ENCODE results near the gene CCDC170.
"Not testable (repeated sequence)": the region's sequence is repeated elsewhere in the genome, so short reads cannot be mapped to it uniquely, and the experiment has no call there.

Gene CCDC170

DNA sequence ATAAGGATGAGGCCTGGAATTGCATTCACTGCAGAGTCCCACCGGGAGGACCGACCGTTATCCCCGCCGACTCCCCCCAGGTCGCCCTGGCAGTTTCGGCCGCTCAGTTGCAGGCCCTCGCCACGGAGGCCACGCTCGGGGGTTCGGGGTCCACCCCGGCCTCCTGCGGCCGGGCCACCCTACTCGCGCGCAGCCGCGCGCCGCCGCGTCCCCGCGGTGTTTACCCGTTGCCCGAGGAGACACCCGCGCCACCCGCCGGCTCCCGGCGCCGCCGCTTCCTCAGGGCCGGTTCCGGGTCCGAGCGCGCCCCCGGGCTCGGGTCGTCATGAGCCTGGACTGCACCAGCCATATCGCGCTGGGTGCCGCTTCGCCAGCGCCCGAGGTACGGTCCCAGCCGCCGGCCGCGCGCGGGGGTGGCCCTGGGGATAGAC, at the start of gene CCDC170:
CCDC170 (plus strand) TSS at position 214 of the 431 bp plus-strand sequence; CDS start at position 326, 112 bp downstream.
- no peak for DNase-seq (ENCODE audit: low read depth)

- DNase-seq (ENCODE audit: low read depth): no peak
Observed at GRCh38 chr6:151445482-151445881, 48.3 kb upstream of the CCDC170 start.

GRCh38 chr6:151447237-151447636, 46.6 kb upstream of the CCDC170 start:
- DNase-seq (ENCODE audit: low read depth): no peak

- DNase-seq (ENCODE audit: low read depth): no peak
Observed at GRCh38 chr6:151448623-151449022, 45.2 kb upstream of the CCDC170 start.

DNA sequence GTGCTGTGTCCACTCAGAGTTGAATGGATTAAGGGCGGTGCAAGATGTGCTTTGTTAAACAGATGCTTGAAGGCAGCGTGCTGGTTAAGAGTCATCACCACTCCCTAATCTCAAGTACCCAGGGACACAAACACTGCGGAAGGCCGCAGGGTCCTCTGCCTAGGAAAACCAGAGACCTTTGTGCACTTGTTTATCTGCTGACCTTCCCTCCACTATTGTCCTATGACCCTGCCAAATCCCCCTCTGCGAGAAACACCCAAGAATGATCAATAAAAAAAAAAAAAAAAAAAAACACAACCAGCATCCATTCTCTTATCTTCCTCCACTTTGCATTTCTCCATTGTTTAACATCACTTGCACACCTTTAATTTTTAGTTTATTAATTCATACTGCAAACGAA, 42.9 kb upstream of the CCDC170 start:
- DNase-seq (ENCODE audit: low read depth): not testable (repeated sequence)

- DNase-seq (ENCODE audit: low read depth): no peak
Observed at GRCh38 chr6:151451417-151451949, 42.3 kb upstream of the CCDC170 start.

- DNase-seq (ENCODE audit: low read depth): peak; percentile 99
Observed at GRCh38 chr6:151451950-151452749, 41.7 kb upstream of the CCDC170 start, which contains the start of gene RMND1. RMND1 (minus strand) TSS chr6:151452126; CDS start chr6:151445811, 6,315 bp downstream.

GRCh38 chr6:151452750-151453427, 40.9 kb upstream of the CCDC170 start:
- DNase-seq (ENCODE audit: low read depth): no peak

GRCh38 chr6:151455751-151456398, 37.9 kb upstream of the CCDC170 start:
- DNase-seq (ENCODE audit: low read depth): not testable (repeated sequence)

GRCh38 chr6:151461673-151462072, 32.1 kb upstream of the CCDC170 start:
- no peak for DNase-seq (ENCODE audit: low read depth)

GRCh38 chr6:151464702-151465101, 29.1 kb upstream of the CCDC170 start:
- DNase-seq (ENCODE audit: low read depth): no peak

GRCh38 chr6:151475653-151476523, 17.9 kb upstream of the CCDC170 start:
- DNase-seq (ENCODE audit: low read depth): no peak

- no peak for DNase-seq (ENCODE audit: low read depth)
Observed at GRCh38 chr6:151477726-151478125, 16.1 kb upstream of the CCDC170 start.

- no peak for DNase-seq (ENCODE audit: low read depth)
Observed at GRCh38 chr6:151478670-151479069, 15.1 kb upstream of the CCDC170 start.

GRCh38 chr6:151481786-151482185, 12.0 kb upstream of the CCDC170 start:
- DNase-seq (ENCODE audit: low read depth): no peak

GRCh38 chr6:151482290-151482689, 11.5 kb upstream of the CCDC170 start:
- no peak for DNase-seq (ENCODE audit: low read depth)

DNA sequence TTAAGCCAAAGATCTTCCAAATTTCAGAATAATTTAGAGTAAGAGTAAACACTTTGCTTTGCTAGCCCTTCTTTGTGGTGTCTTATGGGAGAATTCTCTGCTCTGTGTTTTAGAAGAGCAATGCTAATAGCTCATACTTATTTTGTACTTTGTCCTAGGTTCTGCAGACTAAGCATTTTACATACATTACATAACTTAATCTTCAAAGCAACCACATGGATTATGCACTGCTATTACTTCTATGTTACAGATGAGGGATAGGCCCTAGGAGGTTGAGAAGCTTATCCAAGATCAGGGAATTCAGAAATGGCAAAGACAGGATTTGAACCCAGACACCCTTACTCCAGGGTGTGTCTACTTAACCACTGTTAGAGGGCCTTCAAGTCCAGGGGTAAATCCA, 9.8 kb upstream of the CCDC170 start:
- no peak for DNase-seq (ENCODE audit: low read depth)

- no peak for DNase-seq (ENCODE audit: low read depth)
Observed at GRCh38 chr6:151488226-151488625, 5.6 kb upstream of the CCDC170 start.

- DNase-seq (ENCODE audit: low read depth): no peak
Observed at GRCh38 chr6:151490996-151491395, 2.8 kb upstream of the CCDC170 start.

- no peak for DNase-seq (ENCODE audit: low read depth)
Observed at GRCh38 chr6:151493161-151493803, 535 bp upstream of the CCDC170 start.

All from activated T-helper 1 cell treated with Interleukin-2 at 50 U/mL for 16 hours (primary cell).